SK-N-SH treated with all-trans-retinoic acid at 6 μM for 48 hours (cell line): ENCODE data around the gene OSTM1.
A peak's percentile ranks its signal among the peaks of the same experiment; 100 is the strongest.

Source experiments
- ATAC-seq: fragments of 200-7000 bp; cut with Tn5 transposase; 3 replicates; pipeline ENCODE4 v1.9.1; 2020; ENCODE audit warnings: mild to moderate bottlenecking, moderate library complexity
- ARNTL ChIP-seq: fragments of 450-650 bp; formaldehyde crosslinking; IDR thresholded peaks from 2 replicates; pipeline ENCODE4 v1.5.0; 2020; ENCODE audit warnings: low read depth, mild to moderate bottlenecking, moderate library complexity, borderline replicate concordance
- BACH2 ChIP-seq: fragments of 250-450 bp; sonication (Bioruptor Pico); IDR thresholded peaks from 2 replicates; pipeline ENCODE4 v1.9.0; 2021; ENCODE audit warnings: mild to moderate bottlenecking, borderline replicate concordance
- CREB5 ChIP-seq: fragments of 250-450 bp; sonication (Bioruptor Pico); IDR thresholded peaks from 2 replicates; pipeline ENCODE4 v1.5.1; 2020; ENCODE audit warnings: low read depth, mild to moderate bottlenecking, moderate library complexity
- CSRNP3 ChIP-seq: fragments of 250-450 bp; sonication (Bioruptor Pico); IDR thresholded peaks from 2 replicates; pipeline ENCODE4 v1.5.1; 2021; ENCODE audit warnings: mild to moderate bottlenecking, moderate library complexity
- ESRRG ChIP-seq: fragments of 250-450 bp; sonication (Bioruptor Pico); IDR thresholded peaks from 2 replicates; pipeline ENCODE4 v1.6.1; 2021; ENCODE audit warnings: mild to moderate bottlenecking
- GLIS3 ChIP-seq: fragments of 250-450 bp; sonication (Bioruptor Pico); IDR thresholded peaks from 2 replicates; pipeline ENCODE4 v1.5.0; 2020; ENCODE audit warnings: mild to moderate bottlenecking, moderate library complexity
- ISL1 ChIP-seq: fragments of 250-450 bp; sonication (Bioruptor Pico); IDR thresholded peaks from 2 replicates; pipeline ENCODE4 v2.1.2; 2022; ENCODE audit warnings: mild to moderate bottlenecking, moderate library complexity
- PATZ1 ChIP-seq: fragments of 250-450 bp; sonication (Bioruptor Pico); IDR thresholded peaks from 2 replicates; pipeline ENCODE4 v1.8.0; 2020; ENCODE audit warnings: mild to moderate bottlenecking, moderate library complexity, borderline replicate concordance
- POU6F1 ChIP-seq: fragments of 250-450 bp; sonication (Bioruptor Pico); IDR thresholded peaks from 2 replicates; pipeline ENCODE4 v1.8.0; 2021; ENCODE audit warnings: low read depth, mild to moderate bottlenecking, moderate library complexity, borderline replicate concordance
- PPARA ChIP-seq: fragments of 250-450 bp; sonication (Bioruptor Pico); IDR thresholded peaks from 2 replicates; pipeline ENCODE4 v1.5.0; 2020; ENCODE audit warnings: mild to moderate bottlenecking, borderline replicate concordance
- SNAI2 ChIP-seq: fragments of 250-450 bp; sonication (Bioruptor Pico); IDR thresholded peaks from 2 replicates; pipeline ENCODE4 v1.5.0; 2020; ENCODE audit warnings: mild to moderate bottlenecking, moderate library complexity
- TOX ChIP-seq: fragments of 250-450 bp; sonication (Bioruptor Pico); IDR thresholded peaks from 2 replicates; pipeline ENCODE4 v1.8.0; 2021; ENCODE audit warnings: mild to moderate bottlenecking, moderate library complexity, borderline replicate concordance
- TSHZ2 ChIP-seq: fragments of 250-450 bp; sonication (Bioruptor Pico); IDR thresholded peaks from 2 replicates; pipeline ENCODE4 v1.5.0; 2020; ENCODE audit warnings: mild to moderate bottlenecking, moderate library complexity
- ZC3H10 ChIP-seq: fragments of 250-450 bp; sonication (Bioruptor Pico); IDR thresholded peaks from 2 replicates; pipeline ENCODE4 v1.5.1; 2021; ENCODE audit warnings: mild to moderate bottlenecking, moderate library complexity
- ZFP3 ChIP-seq: fragments of 250-450 bp; sonication (Bioruptor Pico); IDR thresholded peaks from 2 replicates; pipeline ENCODE4 v1.5.0; 2020; ENCODE audit warnings: mild to moderate bottlenecking, moderate library complexity
- ZFP30 ChIP-seq: fragments of 450-650 bp; formaldehyde crosslinking; IDR thresholded peaks from 2 replicates; pipeline ENCODE4 v1.5.0; 2022; ENCODE audit warnings: mild to moderate bottlenecking, moderate library complexity
- ZNF565 ChIP-seq: fragments of 450-650 bp; formaldehyde crosslinking; conservative IDR thresholded peaks from 2 replicates; pipeline ENCODE4 v1.5.0; 2020; ENCODE audit warnings: low read depth, mild to moderate bottlenecking, moderate library complexity
- ZNF70 ChIP-seq: fragments of 450-650 bp; formaldehyde crosslinking; IDR thresholded peaks from 2 replicates; pipeline ENCODE4 v1.5.0; 2020; ENCODE audit warnings: mild to moderate bottlenecking, moderate library complexity
- ZNF8 ChIP-seq: fragments of 450-650 bp; formaldehyde crosslinking; IDR thresholded peaks from 2 replicates; pipeline ENCODE4 v1.5.0; 2020; ENCODE audit warnings: mild to moderate bottlenecking, moderate library complexity

OSTM1 gene

GRCh38 chr6:108080010-108080780 is 5.7 kb upstream of the OSTM1 start:
- no peak for TF ChIP-seq PPARA (CRISPR knock-in tag)
- TF ChIP-seq TOX (CRISPR knock-in tag), result no peak
- TF ChIP-seq TSHZ2 (CRISPR knock-in tag), result no peak
- no peak for TF ChIP-seq ZFP3 (CRISPR knock-in tag)
- TF ChIP-seq ISL1, result no peak
- no peak for TF ChIP-seq ZNF70 (CRISPR knock-in tag)
- no peak for TF ChIP-seq BACH2 (CRISPR knock-in tag)
- TF ChIP-seq ZNF8, result no peak
- no peak for TF ChIP-seq CSRNP3 (CRISPR knock-in tag)
- TF ChIP-seq SNAI2, result no peak
- TF ChIP-seq ZFP30 (CRISPR knock-in tag), result no peak
- TF ChIP-seq PATZ1 (CRISPR knock-in tag), result no peak
- no peak for TF ChIP-seq ZC3H10 (CRISPR knock-in tag)
- ATAC-seq, result peak; percentile 61

- TF ChIP-seq ESRRG (no peak), ZFP3 (CRISPR knock-in tag) (no peak), ZC3H10 (CRISPR knock-in tag) (no peak), SNAI2 (no peak), ISL1 (no peak), TOX (CRISPR knock-in tag) (no peak), ZNF70 (CRISPR knock-in tag) (no peak), GLIS3 (CRISPR knock-in tag) (no peak), ZNF565 (no peak), CREB5 (CRISPR knock-in tag) (no peak), ARNTL (no peak), POU6F1 (CRISPR knock-in tag) (no peak)
- no peak for ATAC-seq
These were observed 3.6 kb upstream of the OSTM1 start for GRCh38 chr6:108078191-108078590.

GRCh38 chr6:108074057-108074358 is 533 bp downstream of the OSTM1 start:
- ATAC-seq, result peak; percentile 70
- TF ChIP-seq ZNF70 (CRISPR knock-in tag) (no peak), GLIS3 (CRISPR knock-in tag) (no peak), ZFP30 (CRISPR knock-in tag) (no peak), PATZ1 (CRISPR knock-in tag) (no peak), ESRRG (no peak), CSRNP3 (CRISPR knock-in tag) (no peak), ZNF565 (no peak), CREB5 (CRISPR knock-in tag) (no peak), ARNTL (no peak), ZFP3 (CRISPR knock-in tag) (no peak), PPARA (CRISPR knock-in tag) (no peak), BACH2 (CRISPR knock-in tag) (no peak)
